Measurements from ENCODE around the gene EEFSEC.
A peak's percentile ranks its signal among the peaks of the same experiment; 100 is the strongest.

The EEFSEC gene

DNA sequence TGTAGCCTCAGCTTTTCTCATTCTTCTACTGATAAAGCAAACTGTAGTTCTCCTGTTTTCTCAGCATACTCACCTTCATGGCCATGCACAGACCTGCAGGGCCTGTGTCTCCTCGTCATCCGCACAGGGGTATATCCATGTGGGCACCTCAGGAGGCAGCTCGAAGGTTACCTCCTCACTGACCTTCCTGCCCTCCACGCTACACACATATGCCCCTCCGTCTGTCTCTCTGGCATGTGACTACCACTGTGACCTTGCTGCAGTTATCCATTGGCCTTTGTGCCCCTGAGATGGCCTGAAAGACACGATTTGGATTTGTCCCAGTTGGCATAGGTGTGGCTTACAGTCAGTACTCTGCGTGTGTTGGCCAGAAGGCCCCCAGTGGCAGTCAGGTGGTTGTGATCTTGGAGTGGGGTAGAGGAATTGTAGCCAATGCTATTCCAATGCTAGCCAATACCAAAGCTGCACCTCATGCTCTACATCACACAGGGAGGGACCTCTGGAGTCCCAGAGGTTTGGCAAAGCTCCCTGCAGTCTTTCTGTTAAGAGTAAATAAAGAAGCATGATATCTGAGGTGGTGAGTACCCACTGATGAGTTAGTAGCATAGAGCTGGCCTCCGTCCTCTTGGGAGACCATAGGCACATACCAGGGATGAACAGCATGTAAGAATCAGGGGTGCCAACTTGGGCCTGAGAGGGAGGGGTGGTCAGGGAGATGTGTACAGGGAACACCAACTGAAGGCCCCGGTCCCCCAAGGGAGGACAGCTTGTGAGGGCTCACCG is 143.4 kb downstream of the EEFSEC start:
- DNase-seq, result no peak

DNA sequence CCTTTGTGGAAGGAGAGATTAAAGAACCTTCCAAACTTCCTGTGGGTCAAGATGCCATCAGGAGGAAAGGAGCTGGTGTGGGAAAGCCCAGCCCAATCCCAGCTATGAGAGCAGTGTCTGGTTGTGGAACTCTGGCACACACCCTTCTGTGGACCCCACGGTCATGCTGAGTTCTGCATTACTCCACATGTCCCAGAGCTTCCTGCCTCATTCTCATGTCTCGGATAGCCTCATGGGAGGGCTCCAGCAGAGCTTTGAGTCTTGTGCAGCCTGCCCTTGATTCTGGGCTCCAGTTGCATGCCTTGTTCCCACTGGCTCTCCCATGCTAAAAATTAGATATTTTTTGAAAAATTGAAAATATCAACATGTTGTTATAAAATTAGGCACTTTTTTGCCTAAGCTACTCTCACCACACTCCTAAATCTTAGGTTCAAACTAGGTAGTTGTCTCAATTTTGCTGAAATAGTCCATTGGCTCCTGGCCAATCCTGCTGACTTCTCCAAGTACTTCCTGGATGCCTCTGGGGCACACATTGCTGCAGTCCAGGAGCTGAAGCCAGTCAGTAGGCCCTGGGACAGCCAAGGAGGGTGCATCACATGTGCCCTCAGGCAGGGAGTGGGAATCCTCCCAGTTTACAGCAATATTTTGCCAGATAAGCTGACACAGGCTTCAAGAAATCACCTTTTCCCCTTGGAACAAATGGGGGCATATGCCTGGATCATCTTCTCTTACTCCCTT is 144.3 kb downstream of the EEFSEC start:
- no peak for DNase-seq

- no peak for DNase-seq
Measured at GRCh38 chr3:128301186-128302023, 148.1 kb downstream of the EEFSEC start.

DNA sequence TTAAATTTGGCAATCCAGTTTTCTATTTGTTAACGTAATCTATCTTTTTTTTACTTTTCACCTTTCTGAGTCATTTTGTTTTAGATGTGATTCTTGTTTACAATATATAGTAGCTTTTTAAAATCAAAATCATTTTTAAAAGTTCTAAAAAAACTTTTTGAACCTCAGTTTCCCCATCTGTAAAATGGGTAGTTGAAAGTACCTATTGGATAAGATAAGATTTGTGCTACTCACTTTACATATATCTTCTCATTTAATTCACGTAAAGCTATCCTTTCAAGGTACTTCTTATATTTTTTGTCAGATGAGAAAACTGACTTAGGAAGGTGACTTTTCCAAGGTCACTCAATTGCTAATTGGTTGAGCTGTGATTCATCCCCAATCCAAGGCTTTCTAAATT is 153.2 kb downstream of the EEFSEC start:
- no peak for DNase-seq

DNA sequence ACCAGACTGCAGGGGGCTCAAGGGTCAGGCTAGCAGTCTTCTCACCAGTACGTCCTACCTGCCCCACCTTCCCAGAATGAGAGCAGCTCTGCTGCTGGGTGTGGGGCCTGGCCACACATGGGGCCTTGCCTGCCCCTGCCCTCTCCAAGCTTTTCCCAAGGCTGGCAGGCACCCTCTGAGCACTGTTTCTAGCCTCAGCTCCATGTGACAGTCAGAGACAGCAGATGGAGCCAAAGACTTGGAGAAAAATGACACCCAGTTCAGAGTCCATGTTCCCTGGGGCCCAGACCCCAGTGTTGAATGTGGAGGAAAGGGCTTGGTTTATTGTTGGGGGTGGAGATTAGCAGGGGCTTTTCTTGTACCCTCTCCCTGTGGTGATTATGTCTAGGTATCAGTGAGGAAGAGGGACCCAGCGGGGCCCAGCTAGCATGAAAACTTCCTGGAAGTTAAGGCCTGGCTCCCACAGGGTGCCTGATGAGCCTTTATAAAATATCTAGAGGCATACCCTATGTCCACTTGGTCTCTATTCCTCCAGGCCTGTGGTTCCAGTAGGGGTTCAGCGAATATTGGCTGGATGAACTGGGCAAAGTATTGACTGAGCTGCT is 153.8 kb downstream of the EEFSEC start:
- peak; percentile 58 for DNase-seq

DNA sequence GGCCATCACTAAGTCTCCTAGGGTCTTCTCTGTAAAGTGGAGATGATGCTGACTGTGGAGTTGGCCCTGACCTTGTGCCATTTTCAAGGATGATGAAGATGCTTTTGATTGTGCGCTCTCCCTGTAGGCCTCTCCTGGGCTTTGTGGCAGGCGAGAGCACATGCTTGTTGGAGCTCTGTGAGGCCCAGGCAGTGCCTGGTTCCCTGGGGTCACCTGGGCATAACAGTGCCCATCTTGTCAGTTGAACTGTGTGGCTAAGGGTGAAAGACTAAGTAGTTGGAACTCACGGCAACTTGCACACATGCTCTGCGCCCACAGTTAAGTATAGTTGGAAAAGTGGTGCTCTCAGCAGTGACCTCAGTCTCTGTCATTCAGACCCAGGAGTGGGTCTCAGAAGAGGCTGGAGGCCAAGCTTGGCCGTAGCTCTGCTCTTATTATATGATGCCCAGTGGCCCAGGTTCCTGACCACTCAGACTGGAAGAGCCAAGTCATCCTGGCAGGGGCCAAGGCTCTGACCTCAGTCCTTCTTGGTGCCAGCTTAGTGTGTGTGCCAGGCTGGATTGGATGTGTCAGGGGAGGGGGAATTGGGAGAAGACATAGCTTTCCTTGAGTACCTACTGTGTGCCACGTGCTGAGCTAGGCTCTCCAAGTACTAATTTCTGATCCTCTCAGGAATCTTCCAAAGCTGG is 154.6 kb downstream of the EEFSEC start:
- no peak for DNase-seq

DNA sequence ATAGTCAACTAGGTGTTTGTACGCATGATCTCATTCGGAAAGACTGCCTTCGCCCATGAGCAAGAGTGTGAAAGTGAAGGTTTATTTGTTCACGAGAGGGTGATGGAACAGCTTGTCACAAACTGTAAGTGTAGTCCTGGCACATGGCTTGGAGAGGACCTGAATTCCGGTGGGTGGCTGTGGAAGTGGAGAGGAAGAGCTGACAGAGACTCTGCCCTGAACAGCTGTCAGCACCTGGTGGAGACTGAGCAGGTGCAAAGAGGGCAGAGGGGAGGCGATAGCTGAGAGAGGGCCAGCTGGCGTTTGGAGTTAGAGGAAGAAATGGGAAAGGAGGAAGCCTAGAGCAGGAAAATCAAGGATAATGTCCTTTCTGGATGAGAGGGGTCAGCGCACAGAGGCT is 155.7 kb downstream of the EEFSEC start:
- DNase-seq, result peak; percentile 92

- peak; percentile 72 for DNase-seq
Measured at GRCh38 chr3:128310286-128311058, 157.2 kb downstream of the EEFSEC start.

- DNase-seq, result no peak
Measured at GRCh38 chr3:128311441-128311844, 158.2 kb downstream of the EEFSEC start.

DNA sequence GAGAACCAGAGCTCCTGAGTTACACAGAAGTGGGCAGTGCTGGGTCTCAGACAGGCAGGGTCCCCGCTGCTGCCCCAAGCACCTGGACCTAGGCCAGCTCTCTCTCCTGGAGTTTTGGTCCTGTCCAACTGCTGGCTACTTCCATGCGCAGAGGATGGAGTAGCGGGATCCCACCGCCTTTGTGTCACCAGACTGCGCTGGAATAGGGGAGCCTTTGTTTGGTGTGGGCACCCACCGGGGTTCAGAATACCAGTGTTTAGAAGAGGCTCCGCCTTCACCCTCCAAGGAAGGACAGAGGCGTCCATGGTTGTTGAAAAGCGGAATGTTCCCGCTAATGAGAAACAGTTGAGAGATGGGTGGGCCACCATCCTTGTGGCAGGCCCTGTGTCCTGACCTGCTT is 159.0 kb downstream of the EEFSEC start:
- DNase-seq, result no peak

- no peak for DNase-seq
Measured at GRCh38 chr3:128313071-128313725, 159.9 kb downstream of the EEFSEC start.

GRCh38 chr3:128313935-128314334 is 160.7 kb downstream of the EEFSEC start:
- no peak for DNase-seq

- DNase-seq, result no peak
Measured at GRCh38 chr3:128315313-128315712, 162.0 kb downstream of the EEFSEC start.

GRCh38 chr3:128316481-128316891 is 163.2 kb downstream of the EEFSEC start:
- DNase-seq, result no peak

- DNase-seq, result no peak
Measured at GRCh38 chr3:128317101-128317697, 163.9 kb downstream of the EEFSEC start.

DNA sequence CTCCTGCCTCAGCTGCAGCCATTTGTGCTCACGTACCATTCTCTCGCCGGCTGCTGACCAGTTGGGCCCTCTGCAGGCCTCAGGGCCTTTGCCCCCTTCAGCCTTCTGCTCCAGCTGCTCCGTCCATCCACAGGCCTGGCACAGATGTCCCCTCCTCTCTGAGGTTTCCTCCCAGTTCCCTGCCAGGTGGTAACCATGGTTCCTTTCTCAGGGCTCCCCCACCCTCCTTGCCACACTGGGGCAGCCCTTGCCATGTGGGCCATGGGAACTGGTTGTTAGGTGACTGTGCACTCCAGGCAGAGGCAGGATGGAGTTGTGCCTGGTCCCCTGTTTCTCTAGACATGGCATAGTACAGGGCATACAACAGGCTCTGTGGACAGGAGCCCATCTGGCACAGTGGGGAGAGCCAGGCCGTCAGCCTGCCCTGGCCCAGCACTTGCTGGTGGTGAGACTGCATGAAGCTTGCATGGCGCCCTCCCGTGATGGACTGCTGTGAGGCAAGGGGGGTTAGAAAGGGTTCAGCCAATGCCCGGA is 164.5 kb downstream of the EEFSEC start:
- no peak for DNase-seq

DNA sequence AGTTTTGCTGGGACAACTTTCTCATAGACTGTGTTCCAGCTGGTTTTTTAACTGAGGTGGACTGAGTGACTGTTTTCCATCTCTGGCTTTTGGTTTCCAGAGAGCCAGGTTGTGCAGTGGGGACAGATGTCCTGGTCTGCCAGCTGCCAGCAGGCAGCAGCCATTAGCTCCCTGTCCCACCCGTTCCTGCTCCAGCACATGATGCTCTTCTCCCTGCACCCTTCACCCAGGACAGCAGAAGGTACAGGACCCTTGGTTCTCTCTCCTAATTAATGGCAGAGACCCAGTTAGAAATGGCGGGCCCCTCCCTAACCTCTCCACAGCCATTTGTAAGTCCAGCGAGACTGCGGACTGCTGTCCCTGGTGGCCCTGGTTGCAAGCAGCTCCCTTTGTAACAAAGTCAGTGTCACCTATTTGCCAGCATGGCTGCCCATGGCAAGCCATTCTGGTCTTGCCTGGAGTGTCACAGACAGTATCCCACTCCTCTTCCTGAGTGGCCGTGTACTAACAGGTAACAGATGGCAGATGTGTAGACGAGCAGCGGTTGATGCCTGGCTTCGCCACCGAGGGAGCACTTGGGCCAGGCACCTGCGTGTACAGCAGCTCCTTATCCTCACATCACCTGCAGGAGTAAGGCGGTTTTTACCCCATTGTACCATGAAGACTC is 165.1 kb downstream of the EEFSEC start:
- DNase-seq, result no peak

GRCh38 chr3:128319107-128319506 is 165.8 kb downstream of the EEFSEC start:
- DNase-seq, result no peak

GRCh38 chr3:128319741-128320141 is 166.5 kb downstream of the EEFSEC start:
- DNase-seq, result peak; percentile 98

Measured in NCI-H146 (cell line).